ENCODE data around the gene PKMYT1. TPM values are rescaled to one million over a fixed set of nuclear protein-coding genes. Genes with fewer than 3 reads are reported as not detected.

PKMYT1 gene
- total and polyA plus RNA-seq, 2 experiments from 2014 or later, result 7.7 to 21.0 TPM

DNA sequence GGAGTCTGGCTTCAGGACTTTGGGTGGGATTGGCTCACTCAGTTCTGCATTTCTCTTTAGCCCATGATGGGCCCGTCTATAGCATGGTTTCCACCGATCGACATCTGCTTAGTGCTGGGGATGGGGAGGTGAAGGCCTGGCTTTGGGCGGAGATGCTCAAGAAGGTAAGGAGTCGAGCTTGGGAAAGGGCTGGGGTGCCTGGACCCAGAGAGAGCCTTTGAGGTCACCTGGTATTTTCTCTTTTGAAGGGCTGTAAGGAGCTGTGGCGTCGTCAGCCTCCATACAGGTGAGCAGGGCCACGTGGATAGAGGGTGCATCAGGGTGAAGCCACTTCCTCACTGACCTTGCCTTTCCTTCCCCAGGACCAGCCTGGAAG lies 45.7 kb upstream of the PKMYT1 start:
- no peak overlapping the region for H2AFZ ChIP-seq
- H3K27ac ChIP-seq, result no peak overlapping the region
- no peak overlapping the region for H3K4me2 ChIP-seq
- peaks cover 28% of the 10 kb centered on the region for H3K4me1 ChIP-seq (ENCODE audit: insufficient read depth)
- 95% methylated on average over 8 of the region's 8 CpGs for WGBS (ENCODE audit: low lambda C conversion rate, missing lambda C conversion rate)
- peak; percentile 11 for DNase-seq (ENCODE audit: low spot score)
- H3K79me2 ChIP-seq, result peaks cover 15% of the 10 kb centered on the region
- H3K9me3 ChIP-seq (ENCODE audit: low read depth), result no peaks in the 10 kb centered on the region
- H3K9me2 ChIP-seq (replicated peaks; ENCODE audit: insufficient read depth), result no peaks in the 10 kb centered on the region
- TF ChIP-seq, protein P1, sequence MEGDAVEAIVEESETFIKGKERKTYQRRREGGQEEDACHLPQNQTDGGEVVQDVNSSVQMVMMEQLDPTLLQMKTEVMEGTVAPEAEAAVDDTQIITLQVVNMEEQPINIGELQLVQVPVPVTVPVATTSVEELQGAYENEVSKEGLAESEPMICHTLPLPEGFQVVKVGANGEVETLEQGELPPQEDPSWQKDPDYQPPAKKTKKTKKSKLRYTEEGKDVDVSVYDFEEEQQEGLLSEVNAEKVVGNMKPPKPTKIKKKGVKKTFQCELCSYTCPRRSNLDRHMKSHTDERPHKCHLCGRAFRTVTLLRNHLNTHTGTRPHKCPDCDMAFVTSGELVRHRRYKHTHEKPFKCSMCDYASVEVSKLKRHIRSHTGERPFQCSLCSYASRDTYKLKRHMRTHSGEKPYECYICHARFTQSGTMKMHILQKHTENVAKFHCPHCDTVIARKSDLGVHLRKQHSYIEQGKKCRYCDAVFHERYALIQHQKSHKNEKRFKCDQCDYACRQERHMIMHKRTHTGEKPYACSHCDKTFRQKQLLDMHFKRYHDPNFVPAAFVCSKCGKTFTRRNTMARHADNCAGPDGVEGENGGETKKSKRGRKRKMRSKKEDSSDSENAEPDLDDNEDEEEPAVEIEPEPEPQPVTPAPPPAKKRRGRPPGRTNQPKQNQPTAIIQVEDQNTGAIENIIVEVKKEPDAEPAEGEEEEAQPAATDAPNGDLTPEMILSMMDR (IDR thresholded peaks at IDR 0.05; ENCODE audit: poor library complexity), result no peak
- TF ChIP-seq EZH2phosphoT487 (IDR thresholded peaks at IDR 0.05; ENCODE audit: low read depth, severe bottlenecking, unreplicated experiment) (no peak), EZH2 (IDR thresholded peaks at IDR 0.05; ENCODE audit: borderline replicate concordance) (no peak)
- H3K36me3 ChIP-seq (replicated peaks; ENCODE audit: insufficient read depth, low read depth), result no peaks in the 10 kb centered on the region
- no peak overlapping the region for H3K4me3 ChIP-seq
- H3K27me3 ChIP-seq, result no peaks in the 10 kb centered on the region
- H4K20me1 ChIP-seq (ENCODE audit: insufficient read depth, poor library complexity, severe bottlenecking), result peaks cover 5% of the 10 kb centered on the region

GRCh38 chr16:3025032-3026002 lies 45.1 kb upstream of the PKMYT1 start:
- WGBS (ENCODE audit: low lambda C conversion rate, missing lambda C conversion rate), result 96% methylated on average over 18 of the region's 18 CpGs
- H3K27ac ChIP-seq, result no peak overlapping the region
- H2AFZ ChIP-seq, result no peak overlapping the region
- H3K27me3 ChIP-seq, result no peaks in the 10 kb centered on the region
- H3K79me2 ChIP-seq, result peaks cover 15% of the 10 kb centered on the region
- peaks cover 5% of the 10 kb centered on the region for H4K20me1 ChIP-seq (ENCODE audit: insufficient read depth, poor library complexity, severe bottlenecking)
- no peaks in the 10 kb centered on the region for H3K9me2 ChIP-seq (replicated peaks; ENCODE audit: insufficient read depth)
- peak; percentile 23 for DNase-seq (ENCODE audit: low spot score)
- H3K9me3 ChIP-seq (ENCODE audit: low read depth), result no peaks in the 10 kb centered on the region
- peak overlapping the region; percentile 99 for H3K4me2 ChIP-seq
- TF ChIP-seq, protein P1 (IDR thresholded peaks at IDR 0.05; ENCODE audit: poor library complexity), result no peak
- TF ChIP-seq EZH2phosphoT487 (IDR thresholded peaks at IDR 0.05; ENCODE audit: low read depth, severe bottlenecking, unreplicated experiment), result no peak
- no peak overlapping the region for H3K4me3 ChIP-seq
- H3K4me1 ChIP-seq (ENCODE audit: insufficient read depth), result peaks cover 28% of the 10 kb centered on the region
- H3K36me3 ChIP-seq (replicated peaks; ENCODE audit: insufficient read depth, low read depth), result no peaks in the 10 kb centered on the region

DNA sequence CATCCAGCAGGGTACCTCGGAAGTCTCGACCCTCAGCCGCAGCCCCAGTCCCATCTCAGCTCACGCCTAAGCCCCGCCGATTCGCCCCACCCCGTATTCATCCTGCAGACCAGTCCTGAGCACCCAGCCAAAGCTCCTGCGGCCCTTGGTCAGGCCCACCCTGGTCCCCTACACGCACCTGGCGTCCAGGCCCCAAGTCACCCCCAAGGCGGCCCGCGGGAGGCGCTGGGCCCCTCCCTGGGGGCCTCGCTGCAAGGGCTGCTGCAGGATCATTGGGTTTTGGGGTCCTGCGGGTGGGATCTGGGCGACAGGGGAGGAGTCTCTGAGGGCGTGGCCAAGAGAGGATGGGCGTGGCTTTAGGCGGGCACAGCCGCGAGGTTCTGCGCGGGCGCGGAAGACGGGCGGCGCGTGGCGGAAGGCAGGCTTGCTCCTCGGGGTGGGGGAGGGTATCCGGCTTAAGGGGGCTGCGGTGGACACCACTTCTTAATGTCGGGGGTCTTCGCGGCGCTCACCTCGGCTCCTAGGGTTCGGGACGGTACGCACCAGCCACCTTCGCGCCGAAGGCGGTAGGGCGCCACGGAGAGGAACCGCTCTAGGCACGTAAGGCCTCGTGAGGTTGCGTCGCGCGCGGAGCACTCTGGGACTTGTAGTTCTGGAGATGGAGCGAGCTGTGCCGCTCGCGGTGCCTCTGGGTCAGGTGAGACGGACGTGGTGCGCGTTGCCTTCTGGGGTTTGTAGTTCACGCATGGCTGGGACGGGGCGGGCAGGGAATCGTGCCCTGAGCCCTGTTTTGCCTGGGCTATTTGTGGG lies 43.6 kb upstream of the PKMYT1 start, which contains the start of the genes HCFC1R1 and THOC6:
HCFC1R1 (minus strand) TSS at position 274 of the 810 bp plus-strand sequence; CDS start at position 273, 1 bp downstream.
THOC6 (plus strand) TSS at position 367 of the 810 bp plus-strand sequence; CDS start at position 659, 292 bp downstream.
- Histone ChIP-seq H4K20me1 (ENCODE audit: insufficient read depth, poor library complexity, severe bottlenecking) (peaks cover 5% of the 10 kb centered on the region), H3K4me1 (ENCODE audit: insufficient read depth) (peaks cover 33% of the 10 kb centered on the region), H3K27ac (peak within 1 kb of the TSS; percentile 98), H3K4me2 (peak within 1 kb of the TSS; percentile 99), H3K4me3 (peak within 1 kb of the TSS; percentile 79), H3K36me3 (replicated peaks; ENCODE audit: insufficient read depth, low read depth) (no peaks in the 10 kb centered on the region), H3K27me3 (no peaks in the 10 kb centered on the region), H3K9me3 (ENCODE audit: low read depth) (no peaks in the 10 kb centered on the region), H2AFZ (peak within 1 kb of the TSS; percentile 45), H3K79me2 (peaks cover 24% of the 10 kb centered on the region), H3K9me2 (replicated peaks; ENCODE audit: insufficient read depth) (no peaks in the 10 kb centered on the region)
- TF ChIP-seq, protein P1 (IDR thresholded peaks at IDR 0.05; ENCODE audit: poor library complexity), result no peak
- TF ChIP-seq EZH2 (IDR thresholded peaks at IDR 0.05; ENCODE audit: borderline replicate concordance), result no peak
- no peak for TF ChIP-seq EZH2phosphoT487 (IDR thresholded peaks at IDR 0.05; ENCODE audit: low read depth, severe bottlenecking, unreplicated experiment)
- peak; percentile 98 for DNase-seq (ENCODE audit: low spot score)
- WGBS (ENCODE audit: low lambda C conversion rate, missing lambda C conversion rate), result 2% methylated on average over 54 of the region's 69 CpGs

Measured in hepatocyte (in vitro differentiated cells).